RWPE1 (cell line): ENCODE results near the gene BNIP1.

Source experiments
- CTCF ChIA-PET: fragments of 350-600 bp; sonication (Branson Sonifier 250); formaldehyde crosslinking; extraction: SDS; loops from one replicate; lab custom pipeline; 2021; lab: Yijun Ruan, JAX
- POLR2A ChIA-PET: fragments of 400-600 bp; formaldehyde crosslinking; extraction: SDS; loops from one replicate; lab custom pipeline; 2020; ENCODE audit warnings: antibody characterized with exemption; ENCODE audit not compliant: low non-redundant PET; lab: Yijun Ruan, JAX
- DNase-seq: peaks from one replicate; pipeline ENCODE4 v3.0.0; 2012; ENCODE audit warnings: low spot score
- H3K27ac ChIP-seq: fragments of 450-650 bp; 2 replicates; pipeline ENCODE4 v1.5.1; 2017
- TF ChIP-seq, protein P1 (sequence below): fragments of 450-650 bp; conservative IDR thresholded peaks from 2 replicates; pipeline ENCODE4 v1.5.1; 2017; ENCODE audit warnings: low read depth, mild to moderate bottlenecking

Gene BNIP1, protein sequence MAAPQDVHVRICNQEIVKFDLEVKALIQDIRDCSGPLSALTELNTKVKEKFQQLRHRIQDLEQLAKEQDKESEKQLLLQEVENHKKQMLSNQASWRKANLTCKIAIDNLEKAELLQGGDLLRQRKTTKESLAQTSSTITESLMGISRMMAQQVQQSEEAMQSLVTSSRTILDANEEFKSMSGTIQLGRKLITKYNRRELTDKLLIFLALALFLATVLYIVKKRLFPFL

DNA sequence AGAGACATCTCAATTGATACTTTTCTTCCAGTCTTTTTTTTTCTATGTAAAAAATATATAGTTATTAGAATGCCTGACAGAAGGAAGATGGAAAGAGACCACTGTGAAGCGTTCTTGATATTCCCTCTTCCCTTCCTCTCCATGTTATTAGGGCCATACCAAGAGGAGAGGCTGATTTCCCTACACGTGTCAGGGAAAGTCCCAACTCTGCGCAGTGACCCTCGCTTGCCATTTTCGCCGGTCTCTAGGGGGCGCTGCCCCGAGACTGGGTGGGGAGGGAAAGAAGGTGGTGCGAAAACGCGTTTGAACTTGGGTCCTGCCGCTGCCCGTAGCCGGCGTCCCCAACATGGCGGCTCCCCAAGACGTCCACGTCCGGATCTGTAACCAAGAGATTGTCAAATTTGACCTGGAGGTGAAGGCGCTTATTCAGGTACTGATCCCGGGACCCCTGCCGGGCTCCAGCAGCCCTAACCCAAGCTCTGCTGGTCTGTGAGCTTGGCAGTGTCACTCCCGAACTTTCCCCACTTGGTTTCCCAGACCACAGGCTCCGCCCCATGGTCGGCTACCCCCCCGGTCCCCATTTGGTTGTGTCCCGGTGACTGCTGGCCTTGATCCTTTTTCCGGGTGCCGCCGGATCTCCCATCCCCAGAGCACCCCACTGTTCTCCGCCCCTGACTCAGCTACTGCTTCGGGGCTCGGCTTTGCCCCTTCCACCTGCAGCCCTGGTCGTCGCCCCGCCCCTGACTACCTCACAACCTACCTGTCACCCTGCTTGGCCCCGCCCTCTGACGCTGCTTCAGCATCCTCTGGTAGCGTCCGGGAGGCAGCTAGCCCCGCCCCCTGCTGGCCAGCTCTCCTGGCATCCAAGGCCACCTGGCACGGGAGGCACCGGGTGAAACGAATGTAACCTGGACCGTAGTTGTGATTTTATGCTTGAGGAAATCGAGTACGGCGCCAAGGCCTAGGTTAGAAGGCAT, at the start of gene BNIP1:
TSS of gene BNIP1 (plus strand) at position 332 of the 977 bp plus-strand sequence. CDS start at position 347, 15 bp downstream.
- H3K27ac ChIP-seq: peak within 1 kb of the TSS; percentile 83
- CTCF ChIA-PET: interaction anchor here (0.6 to 2.0 kb wide), 9 partner anchors 9 to 331 kb away, joined by 3 to 8 read pairs (median 5); no protein-coding TSS in a partner anchor
- peak; percentile 99 for DNase-seq
- POLR2A ChIA-PET: interaction anchor here (0.8 kb wide), 1 partner anchor 88 kb away, joined by 3 read pairs; no protein-coding TSS in a partner anchor
- TF ChIP-seq, protein P1, sequence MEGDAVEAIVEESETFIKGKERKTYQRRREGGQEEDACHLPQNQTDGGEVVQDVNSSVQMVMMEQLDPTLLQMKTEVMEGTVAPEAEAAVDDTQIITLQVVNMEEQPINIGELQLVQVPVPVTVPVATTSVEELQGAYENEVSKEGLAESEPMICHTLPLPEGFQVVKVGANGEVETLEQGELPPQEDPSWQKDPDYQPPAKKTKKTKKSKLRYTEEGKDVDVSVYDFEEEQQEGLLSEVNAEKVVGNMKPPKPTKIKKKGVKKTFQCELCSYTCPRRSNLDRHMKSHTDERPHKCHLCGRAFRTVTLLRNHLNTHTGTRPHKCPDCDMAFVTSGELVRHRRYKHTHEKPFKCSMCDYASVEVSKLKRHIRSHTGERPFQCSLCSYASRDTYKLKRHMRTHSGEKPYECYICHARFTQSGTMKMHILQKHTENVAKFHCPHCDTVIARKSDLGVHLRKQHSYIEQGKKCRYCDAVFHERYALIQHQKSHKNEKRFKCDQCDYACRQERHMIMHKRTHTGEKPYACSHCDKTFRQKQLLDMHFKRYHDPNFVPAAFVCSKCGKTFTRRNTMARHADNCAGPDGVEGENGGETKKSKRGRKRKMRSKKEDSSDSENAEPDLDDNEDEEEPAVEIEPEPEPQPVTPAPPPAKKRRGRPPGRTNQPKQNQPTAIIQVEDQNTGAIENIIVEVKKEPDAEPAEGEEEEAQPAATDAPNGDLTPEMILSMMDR: peak; percentile 97

DNA sequence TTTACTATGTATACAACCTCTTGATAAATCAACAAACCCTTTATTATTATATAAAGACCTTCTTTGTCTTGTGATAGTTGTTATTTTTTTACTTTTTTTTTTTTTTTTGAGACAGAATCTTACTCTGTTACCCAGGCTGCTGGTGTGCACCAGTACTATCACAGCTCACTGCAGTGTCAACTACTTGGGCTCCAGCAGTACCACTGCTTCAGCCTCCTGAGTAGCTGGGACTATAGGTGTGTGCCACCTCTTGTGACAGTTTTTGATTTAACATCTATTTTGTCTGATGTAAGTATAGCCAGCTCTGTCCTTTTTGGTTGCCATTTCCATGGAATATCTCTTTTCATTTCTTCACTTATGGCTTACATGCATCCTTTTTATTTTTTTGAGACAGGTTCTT, 45.5 kb upstream of the BNIP1 start:
- H3K27ac ChIP-seq: no peak overlapping the region
- ChIA-PET CTCF (interaction anchor here (0.5 kb wide), 1 partner anchor 340 kb away, joined by 3 read pairs; no protein-coding TSS in a partner anchor), POLR2A (interaction anchor here (0.5 kb wide), 1 partner anchor 9 kb away, joined by 3 read pairs; no protein-coding TSS in a partner anchor)
- TF ChIP-seq, protein P1: no peak
- no peak for DNase-seq

DNA sequence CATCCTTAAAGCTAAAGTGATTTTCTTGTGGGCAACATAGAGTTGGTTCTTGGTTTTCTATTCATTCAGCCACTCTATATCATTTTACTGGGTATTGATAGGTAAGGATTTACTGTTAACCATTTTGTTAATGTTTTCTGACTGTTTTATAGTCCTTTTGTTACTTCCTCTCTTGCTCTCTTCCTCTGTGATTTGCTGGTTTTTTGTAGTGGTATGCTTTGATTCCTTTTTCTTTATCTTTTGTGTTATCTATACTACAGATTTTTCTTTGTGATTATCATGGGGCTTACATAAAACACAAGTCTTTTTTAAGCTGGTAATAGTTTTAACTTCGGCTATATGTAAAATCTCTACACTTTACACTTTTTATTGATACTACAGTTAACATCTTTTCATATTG, 44.9 kb upstream of the BNIP1 start:
- CTCF ChIA-PET: interaction anchor here (0.5 kb wide), 1 partner anchor 341 kb away, joined by 3 read pairs; no protein-coding TSS in a partner anchor
- POLR2A ChIA-PET: no interaction called here
- no peak for DNase-seq
- TF ChIP-seq, protein P1: no peak
- H3K27ac ChIP-seq: no peak overlapping the region

DNA sequence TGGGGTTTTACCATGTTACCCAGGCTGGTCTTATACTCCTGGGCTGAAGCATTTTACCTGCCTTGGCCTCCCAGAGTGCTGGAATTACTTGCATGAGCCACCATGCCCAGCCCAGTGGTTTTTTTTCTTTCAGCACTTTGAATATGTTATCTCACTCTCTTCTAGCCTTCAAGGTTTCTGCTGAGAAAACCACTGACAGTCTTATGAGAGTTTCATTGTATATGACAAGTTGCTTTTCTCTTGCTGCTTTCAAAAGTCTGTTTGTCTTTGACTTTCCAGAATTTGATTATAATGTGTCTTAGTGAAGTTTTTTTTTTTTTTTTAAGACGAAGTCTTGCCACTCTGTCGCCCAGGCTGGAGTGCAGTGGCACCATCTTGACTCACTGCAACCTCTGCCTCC, 43.1 kb upstream of the BNIP1 start:
- ChIA-PET POLR2A (no interaction called here), CTCF (interaction anchor here (0.7 kb wide), 1 partner anchor 42 kb away, joined by 3 read pairs; no protein-coding TSS in a partner anchor)
- TF ChIP-seq, protein P1: no peak

DNA sequence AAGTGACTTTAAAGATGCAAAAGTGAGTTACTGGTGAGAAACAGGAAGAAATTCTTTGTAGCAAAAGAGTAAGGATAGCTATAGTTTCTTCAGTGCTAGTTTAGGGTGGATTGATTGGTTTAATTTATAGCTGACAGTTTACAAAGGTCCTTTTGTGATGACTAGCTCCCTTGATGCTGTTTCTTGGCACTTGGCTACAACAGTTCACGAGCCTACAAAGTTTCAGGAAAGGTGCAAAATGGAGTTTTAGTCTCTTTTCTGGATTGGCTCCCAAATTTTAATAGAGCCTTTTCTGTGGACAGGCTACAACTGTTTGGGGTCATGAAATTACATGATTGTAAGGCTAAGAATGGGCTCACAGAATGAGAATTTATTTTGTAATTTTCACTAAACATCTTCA, 40.9 kb upstream of the BNIP1 start:
- POLR2A ChIA-PET: no interaction called here
- CTCF ChIA-PET: interaction anchor here (0.7 to 0.8 kb wide), 2 partner anchors 11 to 94 kb away, joined by 3 read pairs; no protein-coding TSS in a partner anchor
- DNase-seq: no peak
- no peak overlapping the region for H3K27ac ChIP-seq
- TF ChIP-seq, protein P1: no peak

More for the DNA sequence above, 43.1 kb upstream of the BNIP1 start:
- no peak overlapping the region for H3K27ac ChIP-seq
- no peak for DNase-seq

DNA sequence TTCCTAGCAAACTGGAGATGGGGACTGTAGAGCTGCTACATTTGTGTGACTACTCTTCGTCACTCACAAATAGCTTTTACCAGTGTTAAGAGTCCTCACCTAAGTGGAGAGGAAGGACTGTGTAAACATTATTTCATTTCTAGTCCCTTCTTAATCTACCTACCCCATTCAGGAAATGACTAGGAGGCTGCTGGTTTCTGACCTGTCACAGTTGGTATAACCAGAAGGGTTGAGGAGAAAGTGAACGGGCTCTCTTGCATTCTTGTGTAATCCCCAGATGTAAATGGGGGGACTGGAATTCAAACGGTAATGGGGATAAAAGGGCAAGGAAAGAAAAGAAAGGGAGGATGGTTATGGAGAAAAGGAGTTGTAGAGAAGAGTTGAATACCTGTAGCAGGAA, 35.4 kb upstream of the BNIP1 start:
- ChIA-PET CTCF (interaction anchor here (0.7 kb wide), 1 partner anchor 223 kb away, joined by 3 read pairs; no protein-coding TSS in a partner anchor), POLR2A (no interaction called here)
- TF ChIP-seq, protein P1: no peak
- no peak for DNase-seq
- H3K27ac ChIP-seq: no peak overlapping the region
